ENCODE data around the gene OPRL1.

Gene OPRL1

DNA sequence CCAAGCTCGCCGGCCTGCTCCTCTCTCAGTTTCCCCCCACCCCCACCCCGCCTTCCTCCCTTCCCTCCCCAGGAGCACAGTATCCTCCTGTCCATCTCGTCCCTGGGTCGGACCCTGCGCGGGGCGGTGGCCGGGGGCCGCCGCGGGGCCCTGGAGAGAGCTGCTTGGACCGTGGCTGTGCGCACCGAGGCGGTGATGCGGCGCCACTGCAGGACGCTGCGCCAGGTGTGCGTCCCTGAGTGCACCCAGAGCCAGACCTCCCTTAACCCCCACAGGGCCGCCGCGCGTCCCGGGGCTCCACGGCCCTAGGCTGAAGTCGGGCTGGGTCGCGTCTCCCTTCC, 41.7 kb upstream of the OPRL1 start:
- H3K4me3 ChIP-seq (ENCODE audit: low read depth, low read length): no peak overlapping the region
- DNase-seq (ENCODE audit: low read depth, low spot score): no peak
- POLR2A ChIA-PET: interaction anchor here (0.8 kb wide), 1 partner anchor 932 kb away, joined by 3 read pairs; no protein-coding TSS in a partner anchor
- TF ChIP-seq, protein P1, sequence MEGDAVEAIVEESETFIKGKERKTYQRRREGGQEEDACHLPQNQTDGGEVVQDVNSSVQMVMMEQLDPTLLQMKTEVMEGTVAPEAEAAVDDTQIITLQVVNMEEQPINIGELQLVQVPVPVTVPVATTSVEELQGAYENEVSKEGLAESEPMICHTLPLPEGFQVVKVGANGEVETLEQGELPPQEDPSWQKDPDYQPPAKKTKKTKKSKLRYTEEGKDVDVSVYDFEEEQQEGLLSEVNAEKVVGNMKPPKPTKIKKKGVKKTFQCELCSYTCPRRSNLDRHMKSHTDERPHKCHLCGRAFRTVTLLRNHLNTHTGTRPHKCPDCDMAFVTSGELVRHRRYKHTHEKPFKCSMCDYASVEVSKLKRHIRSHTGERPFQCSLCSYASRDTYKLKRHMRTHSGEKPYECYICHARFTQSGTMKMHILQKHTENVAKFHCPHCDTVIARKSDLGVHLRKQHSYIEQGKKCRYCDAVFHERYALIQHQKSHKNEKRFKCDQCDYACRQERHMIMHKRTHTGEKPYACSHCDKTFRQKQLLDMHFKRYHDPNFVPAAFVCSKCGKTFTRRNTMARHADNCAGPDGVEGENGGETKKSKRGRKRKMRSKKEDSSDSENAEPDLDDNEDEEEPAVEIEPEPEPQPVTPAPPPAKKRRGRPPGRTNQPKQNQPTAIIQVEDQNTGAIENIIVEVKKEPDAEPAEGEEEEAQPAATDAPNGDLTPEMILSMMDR (IDR thresholded peaks at IDR 0.05; ENCODE audit: insufficient read depth, low read length, missing control alignments): no peak
- CTCF ChIA-PET: interaction anchor here (0.7 to 5.9 kb wide), 23 partner anchors 7 to 499 kb away, joined by 3 to 69 read pairs (median 4); partner anchors contain the start of genes LKAAEAR1 and TCEA2

DNA sequence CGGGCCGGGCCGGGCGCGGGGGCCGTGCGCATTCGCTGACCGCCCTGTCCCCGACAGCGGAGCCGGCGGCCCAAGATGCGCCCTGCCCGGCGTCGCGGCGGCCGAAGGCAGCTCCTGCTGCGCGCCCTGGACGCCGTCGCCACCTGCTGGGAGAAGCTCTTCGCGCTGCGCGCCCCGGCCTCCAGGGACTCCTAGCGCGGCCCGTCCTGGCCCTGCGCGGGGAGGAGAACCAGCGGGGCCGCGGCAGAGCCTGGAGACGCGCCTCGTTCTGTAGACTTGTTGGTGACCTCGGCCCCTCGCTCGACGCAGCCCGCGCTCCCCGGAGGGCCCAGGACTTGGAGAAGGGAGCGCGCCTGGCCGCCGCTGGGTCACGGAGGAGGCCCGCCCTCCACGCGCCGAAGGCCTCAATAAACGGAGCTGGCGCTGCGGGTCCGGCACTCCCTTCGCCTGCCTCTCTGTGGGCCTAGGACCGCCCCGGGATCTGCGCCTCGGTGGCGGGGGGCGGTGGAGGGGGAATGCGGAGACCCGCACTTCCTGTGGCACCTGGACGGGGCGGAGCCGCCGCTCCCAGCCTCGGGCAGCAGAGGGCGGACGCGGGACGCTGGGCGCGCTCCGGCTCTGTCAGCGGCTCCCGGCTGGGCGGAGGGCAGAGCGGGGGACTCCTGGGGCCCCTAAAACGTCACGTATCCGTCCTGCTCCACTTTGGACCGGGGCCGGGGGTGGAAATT, 41.2 kb upstream of the OPRL1 start:
- TF ChIP-seq, protein P1 (IDR thresholded peaks at IDR 0.05; ENCODE audit: insufficient read depth, low read length, missing control alignments): peak; percentile 80
- H3K4me3 ChIP-seq (ENCODE audit: low read depth, low read length): peak overlapping the region; percentile 40
- CTCF ChIA-PET: interaction anchor here (0.7 to 5.9 kb wide), 26 partner anchors 8 to 499 kb away, joined by 3 to 69 read pairs (median 4); partner anchors contain the start of genes LKAAEAR1 and TCEA2
- DNase-seq (ENCODE audit: low read depth, low spot score): no peak
- POLR2A ChIA-PET: interaction anchor here (0.8 kb wide), 1 partner anchor 933 kb away, joined by 3 read pairs; no protein-coding TSS in a partner anchor

DNA sequence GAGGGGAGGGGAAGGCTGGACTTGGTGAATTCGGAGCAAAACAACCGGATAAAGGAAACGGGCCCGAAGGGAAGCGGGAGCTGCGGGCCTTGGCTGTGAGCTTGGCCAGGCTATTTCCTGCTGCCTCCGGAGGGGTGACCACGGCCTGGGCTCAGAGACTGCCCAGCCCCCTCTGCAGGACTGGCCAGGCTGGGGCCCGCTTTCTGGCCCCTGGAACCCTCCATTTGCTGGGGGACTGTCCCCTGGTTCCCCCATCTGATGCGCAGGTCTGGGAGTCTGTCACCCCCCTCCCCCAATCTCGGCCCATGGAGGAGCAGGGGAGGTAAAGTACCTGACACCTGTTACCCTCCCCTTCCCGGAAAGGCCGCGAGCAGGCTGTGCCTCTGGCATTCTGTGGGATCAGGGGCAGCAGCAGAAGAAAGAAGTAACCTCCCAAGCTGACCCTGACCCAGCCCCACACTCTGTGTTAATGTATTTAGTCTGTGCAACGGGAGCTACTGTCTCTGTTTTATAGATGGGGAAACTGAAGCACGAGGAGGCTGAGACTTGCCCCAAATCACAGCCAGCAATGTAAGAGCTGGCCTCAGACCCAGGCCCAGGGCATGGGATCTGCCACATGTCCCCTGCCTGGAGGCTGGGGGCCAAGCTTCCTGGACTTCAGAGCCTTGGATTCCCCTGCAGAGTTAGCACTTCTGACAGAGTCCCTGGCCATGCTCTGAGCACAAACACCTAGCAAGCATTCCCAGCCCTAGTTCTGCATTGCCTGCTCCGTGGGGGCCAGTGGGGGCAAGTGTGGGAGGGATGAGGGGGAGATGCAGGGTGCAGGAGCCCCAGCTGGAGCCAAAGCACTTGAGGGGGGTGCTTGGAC, 40.4 kb upstream of the OPRL1 start:
- H3K4me3 ChIP-seq (ENCODE audit: low read depth, low read length): peak overlapping the region; percentile 33
- CTCF ChIA-PET: interaction anchor here (0.7 to 5.9 kb wide), 19 partner anchors 9 to 500 kb away, joined by 3 to 69 read pairs (median 4); partner anchors contain the start of genes LKAAEAR1 and TCEA2
- TF ChIP-seq, protein P1 (IDR thresholded peaks at IDR 0.05; ENCODE audit: insufficient read depth, low read length, missing control alignments): no peak
- POLR2A ChIA-PET: no interaction called here
- DNase-seq (ENCODE audit: low read depth, low spot score): no peak

DNA sequence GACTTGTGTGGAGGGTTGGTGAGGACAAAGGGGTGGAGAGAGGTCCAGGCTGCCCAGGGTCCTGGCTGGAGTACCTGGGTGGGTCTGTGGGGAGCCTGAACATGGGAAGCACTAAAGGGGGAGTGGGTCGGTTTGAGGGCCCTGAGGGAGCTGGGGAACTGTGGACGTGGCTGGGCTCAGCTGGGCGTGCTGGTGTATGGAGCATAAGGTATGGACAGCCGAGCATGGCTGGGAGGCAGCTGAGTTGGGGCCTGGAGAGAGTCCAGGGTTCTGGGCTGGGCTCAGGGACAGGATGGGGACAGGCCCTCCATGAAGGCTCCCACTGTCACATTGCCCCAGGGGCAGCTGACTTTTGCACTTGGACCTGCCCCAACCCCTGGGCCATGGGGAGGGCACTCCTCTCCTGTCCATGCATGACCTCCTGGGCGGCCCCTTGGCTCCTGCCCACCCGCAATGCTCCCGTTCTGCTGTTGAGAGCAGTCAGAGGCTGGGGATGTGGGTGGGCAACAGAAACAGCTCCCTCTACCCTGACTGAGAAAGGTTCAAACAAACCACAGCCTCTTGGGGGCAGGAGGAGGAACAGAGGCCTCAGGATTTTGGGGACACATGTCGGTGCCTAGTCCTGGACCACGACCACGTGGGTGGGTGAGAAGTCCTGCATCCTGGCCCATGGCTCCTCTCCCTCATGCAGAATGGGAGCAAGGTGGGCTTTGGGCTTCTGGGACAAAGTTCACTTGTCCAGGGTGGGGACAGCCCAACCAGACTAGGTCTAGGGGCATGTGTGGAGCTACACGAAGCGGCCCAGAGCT, 39.4 kb upstream of the OPRL1 start:
- CTCF ChIA-PET: interaction anchor here (0.9 to 5.9 kb wide), 11 partner anchors 10 to 80 kb away, joined by 3 to 69 read pairs (median 10); partner anchors contain the start of gene TCEA2
- POLR2A ChIA-PET: no interaction called here
- TF ChIP-seq, protein P1 (IDR thresholded peaks at IDR 0.05; ENCODE audit: insufficient read depth, low read length, missing control alignments): no peak
- no peak overlapping the region for H3K4me3 ChIP-seq (ENCODE audit: low read depth, low read length)
- DNase-seq (ENCODE audit: low read depth, low spot score): no peak

DNA sequence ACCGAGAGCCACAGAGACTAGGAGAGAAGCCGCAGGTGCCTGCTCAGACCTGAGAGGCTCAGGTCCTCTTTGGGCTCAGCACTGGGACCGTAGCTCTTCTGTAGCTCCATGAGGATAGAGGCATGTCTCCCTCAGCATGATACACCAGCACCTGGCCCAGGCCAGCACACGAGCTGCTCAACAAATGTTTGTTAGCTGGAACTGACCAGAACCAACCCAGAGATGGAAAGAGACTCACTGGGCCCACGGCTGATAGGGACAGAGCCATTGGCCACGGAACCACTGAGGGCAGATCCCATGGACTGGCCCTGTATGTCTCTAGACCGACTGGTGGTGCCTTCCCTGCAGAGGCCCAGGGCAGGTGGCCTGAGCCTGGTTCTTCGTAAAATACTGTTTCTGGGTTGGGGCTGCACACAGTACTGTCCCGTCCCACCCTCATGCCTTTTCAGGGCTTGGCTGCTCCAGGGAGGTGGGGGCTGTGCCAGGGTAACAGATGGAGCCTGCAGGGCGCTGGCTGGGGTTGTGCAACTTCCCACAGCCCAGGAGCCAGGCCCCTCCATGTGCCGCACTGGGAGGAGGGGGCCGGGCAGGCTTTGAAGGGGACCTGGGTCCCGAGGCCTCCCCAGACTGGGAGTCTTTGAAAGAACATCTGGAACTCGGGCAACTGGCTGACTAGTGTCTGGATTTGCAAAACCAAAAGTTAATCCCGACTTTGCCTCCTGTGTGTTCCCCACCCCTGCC, 38.7 kb upstream of the OPRL1 start:
- TF ChIP-seq, protein P1 (IDR thresholded peaks at IDR 0.05; ENCODE audit: insufficient read depth, low read length, missing control alignments): no peak
- CTCF ChIA-PET: interaction anchor here (0.7 to 5.9 kb wide), 8 partner anchors 10 to 503 kb away, joined by 3 to 69 read pairs (median 18); partner anchors contain the start of genes SAMD10 and TCEA2
- H3K4me3 ChIP-seq (ENCODE audit: low read depth, low read length): no peak overlapping the region
- no peak for DNase-seq (ENCODE audit: low read depth, low spot score)
- POLR2A ChIA-PET: no interaction called here
